HEK293 (cell line): ENCODE measurements around the gene CD200.

Source experiments
- CTCF ChIA-PET: fragments of 350-600 bp; formaldehyde crosslinking; extraction: SDS; loops from one replicate; lab custom pipeline; 2021; ENCODE audit warnings: antibody characterized with exemption; lab: Yijun Ruan, JAX
- POLR2A ChIA-PET: fragments of 300-600 bp; formaldehyde crosslinking; extraction: SDS; loops from one replicate; lab custom pipeline; 2020; ENCODE audit warnings: antibody characterized with exemption, inconsistent platforms; lab: Yijun Ruan, JAX
- H3K27ac ChIP-seq: fragments of 200-500 bp; sonication (Bioruptor generic); 2 replicates; pipeline ENCODE4 v1.5.1; 2014; ENCODE audit warnings: low read depth, low read length, control low read depth, inconsistent platforms; ENCODE audit errors: extremely low read depth
- H3K36me3 ChIP-seq, 2 experiments: fragments of 200-500 bp in 1 of 2; sonication (Bioruptor generic) in 1 of 2; 1 replicate in 1 of 2; 2 replicates in 1 of 2; pipeline ENCODE4 v1.5.1; 2014 to 2017; ENCODE audit warnings: inconsistent platforms in 2 of 2, low read length in 2 of 2; ENCODE audit not compliant: control insufficient read depth in 2 of 2, insufficient read depth in 1 of 2
- H3K4me1 ChIP-seq: fragments of 200-500 bp; sonication (Bioruptor generic); 2 replicates; pipeline ENCODE4 v1.5.1; 2014; ENCODE audit warnings: mild to moderate bottlenecking, low read length, inconsistent platforms; ENCODE audit not compliant: control insufficient read depth, insufficient read depth
- H3K4me3 ChIP-seq: 2 replicates; pipeline ENCODE4 v1.5.1; 2011; ENCODE audit warnings: low read depth, mild to moderate bottlenecking, control low read depth, low read length, moderate library complexity
- H3K9me3 ChIP-seq: fragments of 200-500 bp; sonication (Bioruptor generic); 2 replicates; pipeline ENCODE4 v1.5.1; 2014; ENCODE audit warnings: low read depth, low read length, inconsistent platforms; ENCODE audit not compliant: control insufficient read depth, insufficient read depth
- INSM2 ChIP-seq: fragments of 450-650 bp; formaldehyde crosslinking; IDR thresholded peaks from 2 replicates; pipeline ENCODE4 v1.5.1; 2016; ENCODE audit warnings: missing biosample characterization, missing genetic modification characterization
- KLF17 ChIP-seq: fragments of 450-650 bp; formaldehyde crosslinking; IDR thresholded peaks from 2 replicates; pipeline ENCODE4 v1.5.1; 2016; ENCODE audit warnings: missing biosample characterization, missing genetic modification characterization
- KLF7 ChIP-seq: fragments of 450-650 bp; formaldehyde crosslinking; IDR thresholded peaks from 2 replicates; pipeline ENCODE4 v1.5.1; 2016; ENCODE audit warnings: missing biosample characterization, missing genetic modification characterization, borderline replicate concordance
- MYNN ChIP-seq: fragments of 450-650 bp; formaldehyde crosslinking; IDR thresholded peaks from 2 replicates; pipeline ENCODE4 v1.5.1; 2016; ENCODE audit warnings: missing biosample characterization, missing genetic modification characterization, borderline replicate concordance
- PATZ1 ChIP-seq: fragments of 450-650 bp; formaldehyde crosslinking; IDR thresholded peaks from 2 replicates; pipeline ENCODE4 v1.5.1; 2016; ENCODE audit warnings: missing biosample characterization, missing genetic modification characterization
- PRDM1 ChIP-seq: fragments of 450-650 bp; formaldehyde crosslinking; IDR thresholded peaks from 2 replicates; pipeline ENCODE4; 2016; ENCODE audit warnings: missing biosample characterization, missing genetic modification characterization
- SP7 ChIP-seq: fragments of 450-650 bp; formaldehyde crosslinking; IDR thresholded peaks from 2 replicates; pipeline ENCODE4 v1.5.1; 2016; ENCODE audit warnings: missing biosample characterization, missing genetic modification characterization
- TRIM28 ChIP-seq: IDR thresholded peaks from 2 replicates; pipeline ENCODE4 v1.6.1; 2011; ENCODE audit warnings: low read length, control low read depth, borderline replicate concordance
- ZBTB17 ChIP-seq: fragments of 450-650 bp; formaldehyde crosslinking; IDR thresholded peaks from 2 replicates; pipeline ENCODE4 v1.5.1; 2016; ENCODE audit warnings: missing biosample characterization, missing genetic modification characterization
- ZBTB7A ChIP-seq: fragments of 450-650 bp; formaldehyde crosslinking; IDR thresholded peaks from 2 replicates; pipeline ENCODE4 v1.5.1; 2016; ENCODE audit warnings: low read depth, missing biosample characterization, missing genetic modification characterization
- ZEB2 ChIP-seq: fragments of 450-650 bp; formaldehyde crosslinking; IDR thresholded peaks from 2 replicates; pipeline ENCODE4 v1.5.1; 2016; ENCODE audit warnings: missing biosample characterization, missing genetic modification characterization
- ZNF157 ChIP-seq: fragments of 450-650 bp; formaldehyde crosslinking; IDR thresholded peaks from 2 replicates; pipeline ENCODE4 v1.5.1; 2016; ENCODE audit warnings: missing biosample characterization, missing genetic modification characterization
- ZNF18 ChIP-seq: fragments of 450-650 bp; formaldehyde crosslinking; IDR thresholded peaks from 2 replicates; pipeline ENCODE4 v1.5.1; 2016; ENCODE audit warnings: missing biosample characterization, missing genetic modification characterization
- ZNF248 ChIP-seq: fragments of 450-650 bp; formaldehyde crosslinking; IDR thresholded peaks from 2 replicates; pipeline ENCODE4 v1.5.1; 2017; ENCODE audit warnings: missing biosample characterization, missing genetic modification characterization
- ZNF354C ChIP-seq: fragments of 450-650 bp; formaldehyde crosslinking; IDR thresholded peaks from 2 replicates; pipeline ENCODE4 v1.5.1; 2016; ENCODE audit warnings: missing biosample characterization, missing genetic modification characterization, low read depth, borderline replicate concordance
- ZNF488 ChIP-seq: fragments of 450-650 bp; formaldehyde crosslinking; IDR thresholded peaks from 2 replicates; pipeline ENCODE4 v1.5.1; 2016; ENCODE audit warnings: missing biosample characterization, missing genetic modification characterization
- ZNF501 ChIP-seq: fragments of 450-650 bp; formaldehyde crosslinking; IDR thresholded peaks from 2 replicates; pipeline ENCODE4 v1.5.1; 2016; ENCODE audit warnings: missing biosample characterization, missing genetic modification characterization
- ZNF510 ChIP-seq: fragments of 450-650 bp; formaldehyde crosslinking; IDR thresholded peaks from 2 replicates; pipeline ENCODE4 v1.5.1; 2018; ENCODE audit warnings: mild to moderate bottlenecking, missing genetic modification characterization, missing biosample characterization; ENCODE audit not compliant: insufficient replicate concordance
- ZNF544 ChIP-seq: fragments of 450-650 bp; formaldehyde crosslinking; IDR thresholded peaks from 2 replicates; pipeline ENCODE4 v1.5.0; 2017; ENCODE audit warnings: missing biosample characterization, missing genetic modification characterization
- ZNF561 ChIP-seq: fragments of 450-650 bp; IDR thresholded peaks from 2 replicates; pipeline ENCODE4 v1.5.1; 2018; ENCODE audit warnings: missing biosample characterization, missing genetic modification characterization, borderline replicate concordance
- ZNF654 ChIP-seq: fragments of 450-650 bp; formaldehyde crosslinking; IDR thresholded peaks from 2 replicates; pipeline ENCODE4 v1.5.1; 2016; ENCODE audit warnings: low read depth, missing biosample characterization, missing genetic modification characterization
- ZNF677 ChIP-seq: fragments of 450-650 bp; IDR thresholded peaks from 2 replicates; pipeline ENCODE4 v1.5.0; 2018; ENCODE audit warnings: missing biosample characterization, mild to moderate bottlenecking, missing genetic modification characterization, moderate library complexity
- ZNF707 ChIP-seq: fragments of 450-650 bp; formaldehyde crosslinking; IDR thresholded peaks from 2 replicates; pipeline ENCODE4 v1.5.1; 2016; ENCODE audit warnings: missing biosample characterization, missing genetic modification characterization
- ZNF830 ChIP-seq: fragments of 450-650 bp; IDR thresholded peaks from 2 replicates; pipeline ENCODE4 v1.5.0; 2018; ENCODE audit warnings: missing biosample characterization, missing genetic modification characterization, low read depth, mild to moderate bottlenecking, moderate library complexity
- ZNF837 ChIP-seq: fragments of 450-650 bp; formaldehyde crosslinking; IDR thresholded peaks from 2 replicates; pipeline ENCODE4 v1.5.1; 2016; ENCODE audit warnings: missing biosample characterization, missing genetic modification characterization
- ZSCAN16 ChIP-seq: fragments of 450-650 bp; formaldehyde crosslinking; IDR thresholded peaks from 2 replicates; pipeline ENCODE4 v1.5.1; 2016; ENCODE audit warnings: missing biosample characterization, missing genetic modification characterization
- ZSCAN23 ChIP-seq: fragments of 450-650 bp; formaldehyde crosslinking; IDR thresholded peaks from 2 replicates; pipeline ENCODE4 v1.5.1; 2016; ENCODE audit warnings: missing biosample characterization, missing genetic modification characterization

CD200 gene

GRCh38 chr3:112391648-112392047, 58.7 kb downstream of the CD200 start:
- H3K4me3 ChIP-seq = no peak overlapping the region
- ChIA-PET POLR2A (no interaction called here), CTCF (interaction anchor here (0.8 kb wide), 1 partner anchor 65 kb away, joined by 3 read pairs; no protein-coding TSS in a partner anchor)
- no peaks in the 10 kb centered on the region for H3K36me3 ChIP-seq
- no peak for TF ChIP-seq ZSCAN23
- TF ChIP-seq ZNF654 (tag by site-specific recombination) = no peak
- no peak for TF ChIP-seq ZNF488
- TF ChIP-seq PRDM1 (tag by site-specific recombination) = no peak
- no peak for TF ChIP-seq PATZ1
- no peak for TF ChIP-seq ZBTB7A (tag by site-specific recombination)
- no peak for TF ChIP-seq ZEB2 (tag by site-specific recombination)
- TF ChIP-seq MYNN = no peak
- TF ChIP-seq KLF17 = no peak
- TF ChIP-seq ZBTB17 = no peak
- no peak for TF ChIP-seq ZNF561 (tag by site-specific recombination)
- TF ChIP-seq ZNF830 (tag by site-specific recombination) = no peak
- no peak for TF ChIP-seq INSM2 (tag by site-specific recombination)
- TF ChIP-seq ZNF707 = no peak
- TF ChIP-seq ZSCAN16 (tag by site-specific recombination) = no peak
- TF ChIP-seq ZNF837 (tag by site-specific recombination) = no peak
- no peak for TF ChIP-seq SP7 (tag by site-specific recombination)
- no peak for TF ChIP-seq ZNF544 (tag by site-specific recombination)
- no peaks in the 10 kb centered on the region for H3K4me1 ChIP-seq
- H3K27ac ChIP-seq = no peak overlapping the region
- H3K9me3 ChIP-seq = no peaks in the 10 kb centered on the region

- Histone ChIP-seq H3K4me3 (no peak overlapping the region), H3K27ac (no peak overlapping the region), H3K9me3 (no peaks in the 10 kb centered on the region), H3K36me3 (no peaks in the 10 kb centered on the region), H3K4me1 (no peaks in the 10 kb centered on the region)
- POLR2A ChIA-PET = no interaction called here
- no peak for TF ChIP-seq ZNF248 (tag by site-specific recombination)
- TF ChIP-seq ZNF654 (tag by site-specific recombination) = no peak
- TF ChIP-seq TRIM28 = no peak
- no peak for TF ChIP-seq ZNF18 (tag by site-specific recombination)
- no peak for TF ChIP-seq ZNF677 (tag by site-specific recombination)
- no peak for TF ChIP-seq ZNF157 (tag by site-specific recombination)
- no peak for TF ChIP-seq KLF7 (tag by site-specific recombination)
- no peak for TF ChIP-seq ZNF501 (tag by site-specific recombination)
- no peak for TF ChIP-seq ZNF354C (tag by site-specific recombination)
- TF ChIP-seq ZNF510 (tag by site-specific recombination) = no peak
- CTCF ChIA-PET = interaction anchor here (0.6 kb wide), 1 partner anchor 61 kb away, joined by 3 read pairs; no protein-coding TSS in a partner anchor
Measured at GRCh38 chr3:112392393-112393359, 59.7 kb downstream of the CD200 start.
